GM12891 (cell line): ENCODE results near the gene POLR3A.

ENCODE experiments used
- POLR2AphosphoS5 ChIP-seq: IDR thresholded peaks from 2 replicates; pipeline ENCODE4 v1.6.1; 2011; ENCODE audit warnings: low read depth, low read length, control low read depth
- TAF1 ChIP-seq: IDR thresholded peaks from 2 replicates; pipeline ENCODE4 v1.6.1; 2011; ENCODE audit warnings: low read depth, low read length, control low read depth

- no peak for TF ChIP-seq POLR2AphosphoS5
- TF ChIP-seq TAF1, result no peak
Observed at GRCh38 chr10:77983384-77984341, 45.7 kb downstream of the POLR3A start.
